ENCODE measurements around the gene OPN1SW.
A peak's percentile ranks its signal among the peaks of the same experiment; 100 is the strongest.

The OPN1SW gene

DNA sequence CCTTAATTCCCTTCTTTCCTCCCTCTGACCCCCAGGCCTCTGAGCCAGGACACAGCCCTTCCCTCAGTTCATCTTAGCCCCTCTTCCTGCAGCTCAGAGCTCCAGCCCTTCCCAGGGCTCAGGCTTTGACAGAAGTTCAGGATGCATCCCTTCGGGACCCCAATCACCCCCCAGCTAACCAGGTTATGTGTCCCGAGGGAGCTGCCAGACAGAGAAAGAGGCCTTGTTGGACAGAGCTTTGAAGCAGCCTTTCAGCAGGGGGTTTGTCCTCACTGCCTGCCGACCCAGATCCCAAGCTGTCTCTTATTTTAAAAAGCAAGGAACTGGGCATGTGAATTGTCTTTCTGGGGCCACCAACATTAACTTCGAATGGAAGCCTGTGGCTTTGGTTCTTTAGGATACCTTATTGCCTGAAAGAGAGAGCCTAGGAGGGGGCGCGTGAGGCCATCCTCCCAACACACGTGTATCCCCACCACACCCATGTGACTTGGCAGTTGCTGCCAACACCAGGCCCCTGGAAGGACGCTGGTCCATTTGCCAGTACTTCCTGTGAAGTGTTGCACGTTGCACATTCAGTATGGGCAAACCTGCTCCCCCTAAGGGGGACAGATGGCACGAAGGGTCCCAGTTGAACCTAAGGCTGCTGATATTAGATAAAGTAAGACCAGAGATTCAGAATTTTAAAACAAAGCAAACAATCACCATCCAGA lies 17.0 kb upstream of the OPN1SW start:
- DNase-seq (ENCODE audit: low read depth), result no peak

DNA sequence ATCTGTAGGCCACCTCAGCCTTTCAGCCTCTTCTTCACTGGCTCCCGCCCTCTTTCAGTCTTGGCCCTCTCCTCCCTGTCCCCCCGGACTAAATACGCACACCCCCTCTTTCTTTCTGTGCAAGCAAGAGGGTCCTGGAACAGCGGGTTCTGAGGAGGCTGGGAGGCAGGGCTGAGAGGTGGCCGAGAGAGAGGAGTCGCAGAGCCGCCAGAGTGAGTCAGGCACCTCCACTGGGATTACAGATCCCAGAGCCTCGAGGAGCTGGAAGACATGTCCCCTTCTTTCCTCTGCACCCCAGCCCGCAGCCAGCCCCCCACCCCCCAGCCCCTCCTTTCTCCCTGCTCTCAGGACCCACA lies 16.4 kb upstream of the OPN1SW start:
- DNase-seq (ENCODE audit: low read depth), result no peak

DNA sequence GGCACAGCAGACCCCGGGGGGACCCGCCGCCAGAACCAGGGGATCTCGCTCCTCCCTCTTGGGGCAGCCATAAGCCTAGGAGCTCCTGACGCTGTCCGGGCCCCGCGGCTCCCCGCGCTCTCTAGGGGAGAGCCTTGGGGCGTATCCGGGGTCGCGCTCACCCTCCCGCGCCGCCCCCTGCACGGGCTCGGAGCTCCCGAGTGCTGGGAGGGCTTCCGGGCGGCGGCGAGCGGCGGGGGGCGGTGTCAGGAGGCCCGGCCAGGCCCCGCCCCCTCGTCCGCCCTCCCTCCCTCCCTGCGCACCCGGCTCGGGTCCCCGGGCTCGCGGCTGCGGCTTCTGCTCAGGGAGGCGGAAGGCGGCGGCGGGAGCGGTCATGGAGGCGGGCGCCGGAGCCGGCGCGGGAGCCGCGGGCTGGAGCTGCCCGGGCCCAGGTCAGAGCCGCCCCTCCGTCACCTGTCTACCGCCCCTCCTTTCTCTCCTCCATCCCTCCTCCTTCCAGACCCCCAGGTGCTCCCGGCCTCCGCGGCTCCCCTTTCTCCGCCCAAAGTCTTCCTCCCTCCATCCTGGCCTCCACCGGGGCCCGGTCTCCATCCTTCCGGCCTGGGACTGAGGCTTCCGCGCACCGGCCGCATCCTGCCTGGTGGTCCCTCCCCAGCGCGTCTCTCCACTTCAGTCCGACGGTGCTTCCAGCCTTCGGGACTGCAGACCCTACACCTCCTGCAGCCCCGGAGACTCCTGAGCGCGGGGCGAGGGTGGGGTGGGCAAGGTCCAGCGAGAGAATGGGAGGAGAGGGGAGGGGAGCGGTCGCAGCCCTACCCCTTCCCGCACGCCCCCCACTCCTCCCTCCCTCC lies 15.8 kb upstream of the OPN1SW start, which contains the start of gene CCDC136:
Gene CCDC136 (plus strand): TSS at position 848 of the 851 bp plus-strand sequence. CDS start 444 bp downstream, outside the sequence.
- no peak for DNase-seq (ENCODE audit: low read depth)

DNA sequence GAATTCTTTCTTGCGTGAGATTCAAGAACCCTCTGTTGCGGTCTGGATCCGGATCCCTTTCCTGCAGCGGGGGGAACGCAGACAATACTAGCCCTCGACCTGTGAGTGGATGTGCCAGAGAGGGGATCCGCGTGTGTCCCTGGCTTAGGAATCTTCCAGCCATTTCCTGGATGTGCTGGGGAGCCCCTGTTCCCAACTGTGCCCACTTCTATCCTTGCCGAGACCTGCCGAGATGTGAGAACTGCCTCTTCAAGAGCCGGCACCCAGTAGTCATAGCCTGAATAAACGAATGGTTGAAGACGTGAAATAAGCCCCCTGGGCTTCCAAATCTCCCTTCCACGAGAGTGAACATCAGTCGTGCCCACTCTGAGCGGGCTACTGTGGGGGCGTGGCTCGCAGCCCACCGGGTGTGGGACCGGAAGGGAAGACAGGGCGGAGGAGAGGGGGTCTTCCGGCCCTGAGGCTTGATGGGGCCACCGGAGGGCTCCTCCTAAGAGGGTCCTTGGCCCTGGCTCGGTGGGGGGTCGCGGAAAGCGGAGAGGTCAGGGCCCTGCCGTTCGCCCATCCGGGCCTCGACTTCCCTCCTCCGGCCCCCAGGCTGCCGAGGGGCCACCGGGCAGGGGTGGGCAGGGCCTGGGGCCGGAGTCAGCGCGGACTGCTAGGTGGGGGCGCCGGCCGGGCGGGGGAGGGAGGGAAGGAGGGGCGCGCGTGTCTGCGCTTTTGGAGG lies 14.9 kb upstream of the OPN1SW start:
- no peak for DNase-seq (ENCODE audit: low read depth)

DNA sequence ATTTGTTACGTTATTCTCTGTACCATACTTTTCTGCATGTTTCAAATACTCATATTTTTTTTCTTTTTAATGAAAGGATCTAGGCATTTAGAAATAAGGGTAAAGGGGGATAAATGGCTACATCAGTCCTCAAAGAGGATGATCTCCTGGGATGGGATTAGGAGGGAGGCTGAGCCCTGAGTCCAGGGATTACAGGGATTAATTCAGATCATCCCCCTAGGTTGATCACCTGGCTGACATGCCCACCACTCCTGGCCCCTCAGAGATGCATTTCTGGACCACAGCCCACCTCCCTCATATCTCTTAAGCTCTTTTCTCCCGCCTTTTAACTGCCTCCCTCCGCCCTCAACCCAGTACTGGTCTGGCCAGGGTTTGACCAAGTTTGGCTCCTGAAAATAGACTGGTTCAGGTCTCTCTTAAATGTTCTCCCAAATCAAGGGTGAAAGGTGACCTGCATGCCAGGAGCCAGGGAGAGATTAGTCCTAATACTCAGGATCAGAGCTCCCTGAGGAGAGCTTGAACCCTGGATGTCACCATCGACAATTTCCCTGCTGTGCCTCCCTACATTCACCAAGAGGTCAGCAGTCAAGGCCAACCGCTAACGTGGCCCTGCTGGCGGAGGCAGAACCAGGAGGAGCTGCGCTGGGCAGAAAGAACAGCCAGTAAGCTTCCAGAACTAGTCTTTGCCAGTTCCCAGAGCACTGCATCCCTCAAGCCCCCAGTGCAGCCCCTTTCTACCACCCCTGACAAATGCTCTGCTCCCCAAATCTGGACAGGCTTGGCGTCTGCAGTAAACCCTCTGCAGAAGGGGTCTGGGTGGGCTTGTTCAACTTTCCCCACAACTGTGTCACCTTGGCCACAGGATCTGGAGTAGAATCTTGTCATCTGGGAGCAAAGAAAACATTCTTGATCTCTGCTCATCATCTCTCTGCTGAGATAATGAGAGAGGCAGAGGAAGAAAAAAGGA lies 13.1 kb upstream of the OPN1SW start:
- DNase-seq (ENCODE audit: low read depth), result no peak

DNA sequence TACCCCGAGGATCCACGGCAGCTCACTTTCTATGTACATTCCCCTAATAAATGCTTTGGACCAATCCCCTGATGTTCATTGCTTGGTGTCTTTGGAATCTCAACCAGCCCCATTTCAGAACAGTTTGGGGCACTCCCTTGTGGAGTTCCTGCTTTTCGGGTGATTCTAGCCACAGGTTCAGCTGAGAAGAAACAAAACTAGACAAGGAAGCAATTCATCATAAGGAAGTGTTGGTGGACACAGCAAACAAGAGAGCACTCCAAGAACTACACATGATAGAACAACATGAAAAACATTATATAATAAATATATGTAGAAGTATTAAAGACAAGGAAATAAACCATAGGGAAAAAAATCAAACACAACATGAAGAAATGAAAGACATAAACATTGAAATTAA lies 10.1 kb upstream of the OPN1SW start:
- no peak for DNase-seq (ENCODE audit: low read depth)

DNA sequence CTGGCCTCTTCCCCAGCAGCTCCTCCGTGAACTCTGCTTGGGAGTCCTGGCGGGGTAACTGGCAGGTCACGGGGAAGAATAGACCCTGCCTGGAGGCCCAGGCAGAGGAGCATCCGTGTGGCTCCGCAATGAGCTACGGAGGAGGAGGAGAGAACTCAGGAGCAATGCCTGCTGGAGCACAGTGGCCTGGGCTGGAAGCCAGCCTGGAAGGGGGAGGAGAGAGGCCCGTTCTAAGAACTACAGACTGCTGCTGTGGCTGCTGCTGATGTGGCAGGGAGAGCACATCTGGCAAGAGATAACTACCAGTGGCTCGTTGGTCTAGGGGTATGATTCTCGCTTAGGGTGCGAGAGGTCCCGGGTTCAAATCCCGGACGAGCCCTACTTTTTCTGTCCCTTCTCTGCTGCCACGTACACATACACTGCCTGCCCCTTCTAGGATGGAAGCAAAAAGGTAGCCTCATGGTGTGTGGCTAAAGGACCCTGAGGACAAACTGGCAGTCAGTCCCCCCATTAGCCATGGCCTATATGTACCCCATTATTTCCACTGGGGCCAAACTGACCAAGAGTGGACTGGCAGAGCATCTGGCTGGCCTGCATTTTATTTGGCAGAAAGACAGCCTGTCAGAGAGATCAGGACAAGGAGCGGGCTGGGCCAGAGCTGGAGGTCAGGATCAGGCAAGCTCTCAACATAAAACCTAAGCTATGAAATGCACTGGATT lies 7.7 kb upstream of the OPN1SW start:
- peak; percentile 40 for DNase-seq (ENCODE audit: low read depth)

DNA sequence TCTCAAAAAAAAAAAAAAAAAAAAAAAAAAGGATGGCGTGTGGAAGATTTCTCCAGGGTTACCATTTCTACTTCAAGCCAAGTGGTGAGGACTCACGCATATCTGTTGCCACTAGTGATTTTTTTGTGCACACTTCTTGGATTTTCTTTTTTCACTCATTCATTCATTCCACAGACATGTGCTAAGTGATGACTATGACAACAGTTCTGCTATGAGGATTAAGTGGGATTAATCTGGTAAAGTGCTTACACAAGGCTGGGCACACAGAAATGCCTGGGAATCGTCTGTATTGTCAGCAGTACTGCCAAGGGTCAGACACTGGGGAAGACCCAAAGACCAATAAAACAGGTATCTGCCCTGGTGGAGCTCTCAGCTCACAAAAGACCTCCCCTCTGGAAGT lies 6.3 kb upstream of the OPN1SW start:
- peak; percentile 65 for DNase-seq (ENCODE audit: low read depth)

DNA sequence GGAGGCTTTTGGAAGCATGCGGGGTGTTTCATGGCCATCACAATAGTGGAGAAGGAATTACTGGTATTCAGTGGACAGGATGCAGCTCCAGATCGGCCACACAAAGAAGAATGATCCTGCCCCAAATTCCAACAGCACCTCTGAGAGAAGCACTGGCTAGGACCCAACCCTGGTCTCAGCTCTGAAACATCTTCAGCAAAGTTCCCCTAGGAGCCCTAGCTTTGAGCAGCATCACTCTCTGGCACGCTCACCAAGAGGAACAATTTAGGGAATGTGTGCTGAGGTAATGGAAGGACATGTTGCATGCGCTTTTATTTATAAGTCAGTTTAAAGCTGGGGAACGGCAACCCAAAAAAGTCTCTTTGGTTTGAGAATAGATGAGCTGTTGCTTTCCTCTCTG lies 5.5 kb upstream of the OPN1SW start:
- peak; percentile 96 for DNase-seq (ENCODE audit: low read depth)

DNA sequence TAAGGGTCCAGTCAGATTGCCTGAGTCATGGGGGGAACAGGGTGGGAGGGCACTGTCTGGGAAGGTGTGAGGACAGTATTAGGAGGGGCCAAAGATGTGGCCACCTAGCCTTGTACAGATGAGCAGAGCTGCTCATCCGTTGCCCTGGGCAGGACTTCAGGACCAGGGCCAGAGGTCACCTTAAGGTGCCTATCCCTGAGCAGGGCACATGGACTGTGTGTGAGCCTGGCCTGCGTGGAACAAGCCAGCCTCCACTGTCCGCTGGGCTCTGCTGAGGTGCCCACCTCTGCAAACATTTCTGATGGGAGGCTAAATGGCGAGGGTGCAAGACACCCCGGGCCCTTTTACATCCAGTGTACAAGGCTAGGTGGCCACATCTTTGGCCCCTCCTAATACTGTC lies 3.4 kb upstream of the OPN1SW start:
- DNase-seq (ENCODE audit: low read depth), result no peak

DNA sequence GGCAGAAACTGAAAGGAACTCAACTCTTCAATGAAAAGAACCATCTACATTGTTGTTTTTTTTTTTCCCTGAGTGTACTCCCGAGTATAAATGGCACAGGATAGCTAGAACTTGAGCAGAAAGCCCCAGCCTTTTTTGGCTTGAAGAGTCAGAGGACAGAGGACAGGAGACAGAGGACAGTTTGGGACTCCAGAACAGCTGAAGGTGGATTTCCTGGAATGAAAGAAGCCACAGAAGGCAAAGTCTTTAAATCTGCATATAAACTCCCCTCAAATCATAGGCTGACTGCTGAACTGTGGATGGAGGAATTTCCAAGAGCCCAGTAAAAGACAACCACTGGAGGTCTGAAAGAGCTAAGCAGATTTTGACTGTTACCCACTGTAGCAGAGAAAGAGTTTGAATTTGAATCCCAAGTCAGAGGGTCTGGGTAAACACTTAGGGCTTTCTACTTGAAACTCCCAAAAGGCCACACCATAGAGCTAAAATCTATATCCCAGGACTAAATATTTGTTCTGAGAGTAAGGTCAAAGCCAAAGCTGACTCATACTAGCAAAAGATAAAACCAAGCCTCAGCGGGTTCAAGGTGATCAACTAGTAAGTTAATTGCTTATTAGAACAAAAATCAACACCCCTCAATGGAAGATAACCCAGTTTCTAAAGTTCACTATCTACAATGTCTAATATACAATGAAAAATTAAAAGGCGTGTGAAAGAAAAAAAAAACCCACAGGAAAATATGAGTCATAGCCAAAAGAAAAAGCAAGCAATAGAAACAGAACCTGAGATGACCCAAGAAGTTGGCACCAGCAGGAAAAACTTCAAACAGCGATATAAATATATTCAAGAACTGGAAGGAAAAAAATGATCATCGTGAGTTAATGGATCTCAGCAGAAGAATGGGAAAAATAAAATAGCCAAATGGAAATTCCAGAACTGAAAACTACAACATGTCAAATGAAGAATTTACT lies 1.8 kb upstream of the OPN1SW start:
- DNase-seq (ENCODE audit: low read depth), result no peak

DNA sequence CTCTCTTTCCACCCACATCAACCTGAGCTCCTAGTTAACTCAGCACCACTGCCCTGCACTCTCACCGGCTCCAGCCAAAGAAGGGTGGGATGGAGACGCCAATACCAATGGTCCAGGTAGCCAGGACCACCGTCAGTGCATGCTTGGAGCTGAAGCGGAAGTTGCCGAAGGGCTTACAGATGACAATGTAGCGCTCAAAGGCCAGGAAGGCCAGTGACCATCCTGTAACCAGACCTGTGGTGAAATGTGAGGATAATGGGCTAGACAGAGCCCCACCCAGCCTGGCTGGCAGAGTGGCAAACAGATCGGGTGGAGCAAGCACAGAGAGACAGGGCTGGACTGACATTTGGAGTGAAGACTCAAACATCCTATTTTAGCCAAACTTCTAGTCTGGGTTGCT lies 673 bp downstream of the OPN1SW start:
- DNase-seq (ENCODE audit: low read depth), result no peak

DNA sequence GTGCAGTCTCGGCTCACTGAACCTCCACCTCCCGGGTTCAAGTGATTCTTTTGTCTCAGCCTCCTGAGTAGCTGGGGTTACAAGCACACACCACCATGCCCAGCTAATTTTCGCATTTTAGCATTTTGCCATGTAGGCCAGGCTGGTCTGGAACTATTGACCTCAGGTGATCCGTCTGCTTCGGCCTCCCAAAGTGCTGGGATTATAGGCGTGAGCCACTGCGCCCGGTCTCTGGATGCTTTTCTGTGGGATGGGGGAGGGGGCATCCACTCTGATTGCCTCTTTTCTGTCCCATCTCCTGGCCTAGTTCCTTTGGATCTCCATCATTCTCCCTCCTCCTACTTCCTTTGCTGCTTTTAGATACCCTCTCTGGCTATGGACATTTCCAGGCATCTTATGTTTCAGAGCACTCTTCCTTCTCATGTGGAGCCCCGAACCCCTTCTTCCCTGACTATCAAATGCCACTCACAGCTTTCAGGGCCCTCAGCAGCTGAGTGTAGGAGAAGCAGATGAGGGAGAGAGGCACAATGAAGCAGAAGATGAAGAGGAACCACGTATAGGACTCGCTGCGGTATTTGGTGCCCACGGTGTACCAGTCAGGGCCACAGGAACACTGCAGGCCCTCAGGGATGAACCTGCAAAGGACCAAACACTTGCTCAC lies 1.4 kb downstream of the OPN1SW start:
- DNase-seq (ENCODE audit: low read depth), result no peak

DNA sequence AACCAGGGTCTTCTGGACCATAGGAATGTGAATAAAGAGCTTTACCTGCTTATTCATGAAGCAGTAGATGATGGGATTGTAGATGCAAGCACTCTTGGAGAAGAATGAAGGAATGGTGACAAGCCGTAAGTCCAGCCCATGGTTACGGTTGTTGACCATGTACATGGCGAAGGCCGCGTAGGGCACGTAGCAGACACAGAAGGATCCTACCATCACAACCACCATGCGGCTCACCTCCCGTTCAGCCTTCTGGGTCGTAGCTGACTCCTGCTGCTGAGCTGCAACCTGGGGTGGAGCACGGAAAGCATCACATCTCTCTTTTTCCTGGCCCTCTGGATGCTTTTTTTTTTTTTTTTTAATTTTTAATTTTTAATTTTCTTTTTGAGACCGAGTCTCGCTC lies 2.0 kb downstream of the OPN1SW start:
- DNase-seq (ENCODE audit: low read depth), result no peak

DNA sequence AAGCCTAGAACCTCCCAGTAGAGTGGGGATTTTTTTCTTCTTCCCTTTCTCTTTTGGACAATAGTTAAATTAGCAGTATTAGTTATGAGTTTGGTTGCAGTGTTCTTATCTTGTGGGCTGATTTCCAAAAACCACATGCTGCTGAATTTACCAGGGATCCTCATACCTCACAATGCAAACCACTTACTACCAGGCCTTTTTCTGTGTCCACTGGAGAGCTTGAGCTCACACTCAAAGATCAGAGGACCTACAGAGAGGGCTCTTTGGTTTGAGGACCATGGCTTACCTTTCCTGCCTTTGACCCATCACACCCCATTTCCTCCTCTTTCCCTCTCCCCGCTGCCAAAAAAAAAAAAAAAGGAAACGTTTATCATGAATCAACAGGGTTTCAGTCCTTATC lies 5.4 kb downstream of the OPN1SW start:
- no peak for DNase-seq (ENCODE audit: low read depth)

DNA sequence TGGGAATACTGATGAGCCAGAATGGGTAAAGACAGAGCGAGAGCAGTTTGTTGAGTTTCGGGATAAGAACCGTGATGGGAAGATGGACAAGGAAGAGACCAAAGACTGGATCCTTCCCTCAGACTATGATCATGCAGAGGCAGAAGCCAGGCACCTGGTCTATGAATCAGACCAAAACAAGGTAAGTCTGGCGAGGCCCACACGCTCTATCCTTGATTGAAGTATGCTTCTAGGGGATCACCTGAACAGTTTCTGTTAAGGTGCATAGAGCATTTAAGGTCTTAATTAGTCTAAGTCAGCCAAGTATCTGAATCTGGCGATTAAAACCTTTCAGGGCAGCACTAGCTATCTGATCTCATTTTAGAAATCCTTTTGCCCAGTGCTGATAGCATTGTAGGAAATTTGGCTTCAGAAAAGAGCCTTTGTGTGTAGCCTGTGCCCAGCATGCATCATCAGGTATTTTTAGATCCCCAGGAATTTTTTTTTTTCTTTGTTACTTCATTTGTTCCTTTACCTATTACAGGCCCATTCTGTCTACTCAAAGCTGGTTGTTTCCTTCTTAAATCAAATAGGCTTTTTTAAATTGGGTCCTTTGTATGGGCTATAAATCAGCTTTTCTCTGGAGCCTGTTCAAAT lies 8.0 kb downstream of the OPN1SW start:
- no peak for DNase-seq (ENCODE audit: low read depth)

DNA sequence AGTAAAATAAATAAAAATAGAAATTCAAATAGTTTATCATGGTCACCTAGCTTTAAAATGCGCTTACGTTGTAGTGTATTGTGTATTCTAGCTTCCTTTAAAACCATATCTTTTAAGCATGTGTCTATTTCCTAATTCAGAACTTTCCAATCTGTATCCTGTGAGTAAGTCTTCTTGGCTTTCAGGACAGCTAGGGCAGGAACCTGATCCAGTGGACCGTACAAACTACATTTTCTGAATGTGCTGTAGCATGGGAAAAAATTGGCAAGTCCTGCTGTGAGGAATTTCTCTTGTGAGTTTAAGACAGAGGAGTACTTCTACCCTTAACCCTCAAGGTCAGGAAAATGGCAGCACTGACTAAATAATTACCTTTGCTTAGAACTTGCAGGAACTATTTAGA lies 12.1 kb downstream of the OPN1SW start:
- DNase-seq (ENCODE audit: low read depth), result no peak

DNA sequence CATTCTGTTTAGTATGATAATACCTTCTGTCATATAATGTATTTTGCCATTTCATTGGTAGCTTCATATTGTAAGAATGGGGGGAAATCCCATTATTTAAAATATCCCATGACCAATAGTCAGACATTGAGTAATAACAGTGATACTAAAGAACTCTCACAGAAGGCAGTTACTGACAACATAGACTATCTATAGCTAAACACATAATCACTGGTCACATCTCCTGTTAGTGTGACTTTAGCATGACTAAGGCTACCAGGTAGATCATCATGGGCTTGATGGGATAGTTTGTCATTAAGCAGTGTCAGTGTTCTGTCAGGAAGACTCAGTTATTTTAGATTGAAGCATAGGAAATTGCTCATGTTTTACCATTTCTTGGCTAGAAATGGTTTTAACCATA lies 16.4 kb downstream of the OPN1SW start:
- no peak for DNase-seq (ENCODE audit: low read depth)

DNA sequence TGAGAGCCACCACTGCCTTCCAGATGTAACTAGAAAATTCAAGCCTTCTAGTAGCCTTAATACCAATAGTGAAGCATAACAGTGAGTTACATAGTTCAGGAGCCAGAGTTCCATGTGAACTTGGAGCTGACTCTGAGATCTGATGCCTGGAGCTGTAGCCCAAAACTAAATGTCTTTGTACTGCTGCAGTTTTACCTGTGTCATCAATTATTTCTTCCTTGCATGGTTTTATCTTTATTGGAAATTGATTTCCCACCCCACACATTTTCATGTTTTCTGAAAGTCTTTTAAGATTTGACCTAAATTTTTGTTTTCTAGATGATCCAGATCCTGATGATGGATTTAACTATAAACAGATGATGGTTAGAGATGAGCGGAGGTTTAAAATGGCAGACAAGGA lies 17.0 kb downstream of the OPN1SW start:
- DNase-seq (ENCODE audit: low read depth), result no peak
